D341Med (cell line): ENCODE data around the gene TBL2.
"Not testable (repeated sequence)": the region's sequence is repeated elsewhere in the genome, so short reads cannot be mapped to it uniquely, and the experiment has no call there.

Experiments used
- DNase-seq: peaks from one replicate; pipeline ENCODE4 v3.0.0; 2012; ENCODE audit warnings: low spot score

Gene TBL2, protein sequence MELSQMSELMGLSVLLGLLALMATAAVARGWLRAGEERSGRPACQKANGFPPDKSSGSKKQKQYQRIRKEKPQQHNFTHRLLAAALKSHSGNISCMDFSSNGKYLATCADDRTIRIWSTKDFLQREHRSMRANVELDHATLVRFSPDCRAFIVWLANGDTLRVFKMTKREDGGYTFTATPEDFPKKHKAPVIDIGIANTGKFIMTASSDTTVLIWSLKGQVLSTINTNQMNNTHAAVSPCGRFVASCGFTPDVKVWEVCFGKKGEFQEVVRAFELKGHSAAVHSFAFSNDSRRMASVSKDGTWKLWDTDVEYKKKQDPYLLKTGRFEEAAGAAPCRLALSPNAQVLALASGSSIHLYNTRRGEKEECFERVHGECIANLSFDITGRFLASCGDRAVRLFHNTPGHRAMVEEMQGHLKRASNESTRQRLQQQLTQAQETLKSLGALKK

DNA sequence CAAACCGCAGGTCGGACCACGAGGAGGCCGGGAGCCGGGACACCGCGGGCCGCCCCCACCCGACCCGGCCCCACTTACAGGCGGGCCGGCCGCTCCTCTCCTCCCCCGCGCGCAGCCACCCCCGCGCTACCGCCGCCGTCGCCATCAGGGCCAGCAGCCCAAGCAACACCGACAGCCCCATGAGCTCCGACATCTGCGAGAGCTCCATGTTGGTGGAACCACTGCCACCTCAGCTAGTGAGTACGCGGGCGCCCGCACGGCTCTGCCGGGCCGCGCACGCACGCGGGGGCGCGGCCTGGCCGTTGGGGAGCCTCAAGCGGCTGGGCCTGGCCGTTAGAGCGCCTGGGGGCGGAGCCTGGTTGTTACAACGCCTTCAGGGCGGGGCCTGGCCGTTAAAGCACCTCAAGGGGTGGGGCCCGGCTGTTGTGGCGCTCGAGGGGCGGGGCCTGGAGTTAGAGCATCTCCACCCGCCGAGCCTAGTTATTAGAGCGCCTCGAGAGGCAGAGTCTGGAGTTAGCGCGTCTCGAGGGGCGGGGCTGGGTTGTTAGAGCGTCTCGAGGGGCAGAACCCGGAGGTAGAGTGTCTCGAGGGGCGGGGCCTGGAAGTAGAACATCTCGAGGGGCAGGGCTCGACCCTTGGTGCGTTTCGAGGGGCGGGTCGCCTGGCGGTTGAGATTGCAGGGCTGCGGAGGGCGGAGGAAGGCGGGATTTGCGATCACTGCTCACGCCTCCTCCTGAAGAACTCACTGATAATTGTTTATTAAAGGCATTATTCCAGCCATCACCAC is at the start of gene TBL2:
Gene TBL2, minus strand, starts transcription at position 238 of the 787 bp plus-strand sequence. Its CDS starts 30 bp downstream, at position 208.
- DNase-seq: peak; percentile 99

DNA sequence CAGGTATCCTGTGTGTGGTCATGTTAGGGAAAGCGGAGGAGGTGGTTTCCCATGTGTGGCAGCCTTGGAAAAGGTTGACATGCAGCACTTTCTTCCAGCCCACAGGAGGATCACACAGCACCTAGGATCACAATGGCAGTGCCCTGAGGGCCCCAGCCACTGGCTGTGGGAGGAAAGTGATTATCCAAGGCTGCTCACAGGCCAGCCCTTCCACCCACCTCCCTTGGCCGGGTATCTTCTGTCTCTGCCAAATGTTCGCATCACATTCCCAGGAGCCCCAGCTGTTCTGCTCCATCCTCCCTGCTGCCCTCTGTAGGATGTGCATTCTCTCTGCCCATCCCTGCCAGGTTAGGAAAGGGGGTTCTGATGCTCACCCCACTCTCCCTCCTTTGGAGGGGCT is 48.4 kb upstream of the TBL2 start:
- DNase-seq: peak; percentile 81

DNA sequence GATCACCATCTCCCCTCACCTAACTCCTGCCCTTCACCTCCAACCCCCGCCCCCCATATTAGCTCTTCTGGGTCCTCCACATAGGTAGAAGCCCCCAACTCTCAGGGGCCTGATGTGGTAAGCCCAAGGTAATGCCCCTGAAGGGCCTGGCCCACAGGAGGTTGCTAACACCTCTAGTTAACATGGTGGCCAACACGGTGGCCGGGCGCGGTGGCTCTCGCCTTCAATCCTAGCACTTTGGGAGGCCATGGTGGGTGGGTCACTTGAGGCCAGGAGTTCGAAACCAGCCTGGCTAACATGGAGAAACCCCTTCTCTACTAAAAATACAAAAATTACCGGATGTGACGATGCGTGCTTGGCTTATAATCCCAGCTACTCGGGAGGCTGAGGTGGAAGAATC is 46.9 kb upstream of the TBL2 start:
- DNase-seq: no peak

DNA sequence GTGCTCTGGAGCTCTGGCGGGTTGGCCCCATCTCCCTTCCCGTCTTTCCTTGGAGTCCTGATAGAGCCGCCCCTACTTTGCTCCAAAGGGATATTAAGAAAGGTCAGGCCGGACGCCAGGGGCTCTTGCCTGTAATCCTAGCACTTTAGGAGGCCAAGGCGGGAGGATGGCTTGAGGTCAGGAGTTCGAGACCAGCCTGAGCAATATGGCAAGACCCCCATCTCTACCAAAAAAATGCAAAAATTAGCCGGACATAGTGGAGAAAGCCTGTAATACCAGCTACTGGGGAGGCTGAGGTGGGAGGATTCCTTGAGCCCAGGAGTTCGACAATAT is 46.3 kb upstream of the TBL2 start:
- no peak for DNase-seq

DNA sequence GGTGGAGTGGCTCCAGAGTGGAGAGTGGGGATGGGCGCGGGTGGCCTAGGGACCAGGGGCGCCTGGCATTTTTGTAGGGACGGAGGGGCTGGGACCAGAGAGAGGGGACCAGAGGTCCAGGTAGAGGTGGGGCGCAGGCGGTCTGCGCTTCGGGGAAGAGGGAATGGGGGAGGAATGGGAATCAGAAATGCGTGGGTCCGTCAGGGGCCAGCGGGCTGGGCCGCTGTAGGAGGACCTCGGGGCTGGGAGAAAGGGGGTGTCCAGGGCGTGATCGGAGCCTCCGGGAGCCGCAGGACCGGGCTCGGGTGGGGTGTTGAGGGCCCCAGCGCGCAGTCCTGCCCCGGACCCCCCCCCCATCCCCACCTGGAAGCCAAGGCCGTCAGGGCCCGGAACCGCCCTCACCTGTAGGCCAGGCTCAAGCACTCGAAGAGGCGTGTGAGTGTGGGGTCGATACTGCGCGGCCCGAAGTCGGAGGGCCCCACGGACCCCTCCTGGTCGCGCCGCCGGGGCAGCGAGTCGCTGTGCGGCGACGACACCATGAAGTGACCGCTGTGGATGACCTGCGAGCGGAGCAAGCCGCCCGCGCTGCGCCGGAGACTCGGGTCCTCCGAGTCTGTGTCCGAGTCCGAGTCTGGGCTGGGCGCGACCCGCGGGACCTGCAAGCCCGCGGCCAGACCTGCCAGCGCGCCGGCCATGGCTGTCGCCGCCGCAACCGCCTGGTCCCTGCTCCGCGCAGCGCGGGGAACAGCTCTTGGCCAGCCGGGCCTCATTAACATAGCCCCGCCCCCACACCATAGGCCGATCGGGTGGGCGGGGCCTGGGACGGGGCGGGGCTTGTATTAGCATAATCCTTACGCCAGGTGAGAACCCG is 45.7 kb upstream of the TBL2 start, which contains the start of gene MLXIPL:
Gene MLXIPL, minus strand, starts transcription at position 725 of the 871 bp plus-strand sequence. Its CDS starts 30 bp downstream, at position 695.
- peak; percentile 93 for DNase-seq

DNA sequence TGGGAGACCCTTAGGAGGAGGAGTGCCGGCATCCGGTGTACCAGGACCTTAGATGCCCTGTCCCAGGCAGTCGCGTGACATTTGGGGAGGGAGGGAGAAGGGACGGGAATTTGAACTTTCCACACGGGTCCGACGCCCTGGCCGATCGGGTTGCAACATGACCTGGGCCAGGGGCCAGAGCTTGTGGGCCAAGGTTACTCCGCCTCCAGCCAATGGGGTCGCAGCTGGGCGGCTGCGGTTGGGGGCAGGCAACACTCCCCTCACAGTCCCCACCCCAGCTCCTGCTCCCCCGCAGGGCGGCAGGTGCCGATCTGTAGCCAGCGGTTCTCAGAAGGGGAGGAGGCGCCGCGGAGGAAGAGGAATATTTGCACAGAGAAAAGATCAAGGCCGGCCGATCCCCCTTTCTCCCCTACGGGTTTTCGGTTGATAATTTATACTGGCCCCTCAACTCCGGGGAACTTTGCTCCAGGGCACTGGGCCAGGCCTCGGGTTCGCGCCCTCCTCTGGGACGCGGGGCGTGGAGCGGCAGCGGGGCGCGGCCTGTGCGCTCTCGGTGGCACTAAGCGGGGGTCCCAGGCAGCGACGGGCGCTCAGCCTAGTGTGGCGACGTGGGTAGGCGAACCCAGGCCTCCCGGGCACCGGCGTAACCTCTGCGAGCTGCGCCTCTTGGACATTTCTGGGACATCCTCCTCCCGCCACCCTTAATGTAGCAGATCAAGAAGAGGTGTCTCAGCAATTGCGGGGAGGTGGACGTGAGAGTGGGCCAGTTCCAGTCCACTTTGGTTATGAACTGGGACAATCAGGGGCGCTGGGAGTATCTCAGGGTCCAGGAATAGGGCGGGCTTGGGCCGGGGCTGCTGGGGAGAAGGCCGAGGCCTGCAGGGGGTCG is 44.8 kb upstream of the TBL2 start:
- peak; percentile 41 for DNase-seq

DNA sequence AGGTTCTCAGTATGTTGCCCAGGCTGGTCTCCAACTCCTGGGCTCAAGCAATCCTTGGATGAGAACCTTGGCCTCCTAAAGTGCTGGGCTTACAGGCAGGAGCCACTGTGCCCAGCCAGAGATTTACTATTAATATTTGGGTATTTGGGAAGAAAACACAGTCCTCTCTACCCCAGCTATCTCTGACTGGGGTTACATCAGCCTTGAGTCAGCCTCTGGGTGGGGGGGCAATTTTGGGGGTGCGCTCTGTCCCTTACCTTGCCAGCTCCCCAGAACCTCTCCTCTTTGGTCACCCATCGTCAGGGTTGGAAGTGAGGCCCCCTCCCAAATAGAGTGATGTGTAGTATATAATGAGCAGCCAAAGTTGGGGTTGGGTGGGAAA is 44.1 kb upstream of the TBL2 start:
- DNase-seq: no peak

DNA sequence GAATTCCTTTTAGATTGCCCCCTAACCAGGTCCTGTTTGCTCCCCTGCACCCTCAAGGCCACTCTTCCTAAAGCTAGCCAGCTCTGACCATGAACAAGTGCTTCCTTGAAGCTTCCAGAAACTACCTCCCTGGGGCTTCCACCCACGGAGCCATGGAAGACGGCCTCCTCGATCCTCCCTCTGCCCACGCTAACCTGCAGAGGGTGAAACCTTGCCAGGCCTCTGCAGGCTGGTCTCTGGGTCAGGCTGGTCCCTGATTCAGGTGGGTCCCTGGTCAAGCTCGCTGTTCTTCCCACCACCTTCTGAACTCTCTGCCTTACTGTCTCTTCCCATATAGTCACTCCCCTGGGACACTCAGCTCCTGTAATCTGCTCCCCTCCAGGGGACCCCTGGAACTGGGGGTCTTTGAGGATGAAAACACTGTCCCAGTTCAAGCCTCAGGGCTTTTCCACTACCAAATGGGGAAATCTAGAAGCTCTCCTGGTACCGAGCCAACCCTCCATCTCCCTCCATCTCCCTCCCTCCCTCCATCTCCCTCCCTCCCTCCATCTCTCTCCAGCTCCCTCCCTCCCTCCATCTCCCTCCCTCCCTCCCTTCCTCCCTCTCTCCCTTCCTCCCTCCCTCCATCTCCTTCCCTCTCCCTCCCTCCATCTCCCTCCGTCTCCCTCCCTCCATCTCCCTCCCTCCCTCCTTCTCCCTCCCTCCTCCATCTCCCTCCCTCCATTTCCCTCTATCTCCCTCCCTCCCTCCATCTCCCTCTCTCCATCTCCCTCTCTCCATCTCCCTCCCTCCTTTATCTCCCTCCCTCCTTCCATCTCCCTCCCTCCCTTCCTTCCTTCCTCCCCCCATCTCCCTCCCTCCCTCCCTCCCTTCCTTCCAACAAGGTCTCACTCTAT is 43.0 kb upstream of the TBL2 start:
- no peak for DNase-seq

DNA sequence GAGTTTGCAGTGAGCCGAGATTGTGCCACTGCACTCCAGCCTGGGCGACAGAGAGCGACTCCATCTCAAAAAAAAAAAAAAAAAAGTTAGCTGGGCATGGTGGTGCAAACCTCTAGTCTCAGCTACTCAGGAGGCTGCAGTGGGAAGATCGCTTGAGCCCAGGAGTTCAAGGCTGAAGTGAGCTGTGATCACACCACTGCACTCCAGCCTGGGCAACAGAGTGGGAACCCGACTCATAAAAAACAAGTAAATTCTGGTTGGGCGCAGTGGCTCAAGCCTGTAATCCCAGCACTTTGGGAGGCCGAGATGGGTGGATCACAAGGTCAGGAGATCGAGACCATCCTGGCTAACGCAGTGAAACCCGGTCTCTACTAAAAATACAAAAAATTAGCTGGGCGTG is 41.0 kb upstream of the TBL2 start:
- not testable (repeated sequence) for DNase-seq

DNA sequence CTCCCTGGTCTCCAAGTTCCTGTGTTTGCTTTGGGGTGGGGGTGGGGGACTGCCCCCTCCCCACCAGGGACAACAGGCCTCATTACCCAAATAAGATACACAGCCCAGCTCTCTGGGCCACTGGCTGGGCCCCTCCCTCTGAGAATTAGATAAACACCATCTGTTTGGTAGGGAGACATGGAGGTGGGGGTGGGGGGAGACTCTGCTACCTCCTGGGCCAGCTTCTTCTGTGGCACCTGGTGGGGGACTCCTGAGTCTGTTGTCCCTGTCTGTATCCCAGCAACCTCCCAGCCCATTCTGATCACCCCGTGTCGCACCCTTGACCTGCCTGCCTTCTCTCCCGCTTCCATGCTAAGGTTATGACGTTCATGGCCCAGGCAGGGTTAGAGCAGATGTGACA is 40.2 kb upstream of the TBL2 start:
- DNase-seq: peak; percentile 75

DNA sequence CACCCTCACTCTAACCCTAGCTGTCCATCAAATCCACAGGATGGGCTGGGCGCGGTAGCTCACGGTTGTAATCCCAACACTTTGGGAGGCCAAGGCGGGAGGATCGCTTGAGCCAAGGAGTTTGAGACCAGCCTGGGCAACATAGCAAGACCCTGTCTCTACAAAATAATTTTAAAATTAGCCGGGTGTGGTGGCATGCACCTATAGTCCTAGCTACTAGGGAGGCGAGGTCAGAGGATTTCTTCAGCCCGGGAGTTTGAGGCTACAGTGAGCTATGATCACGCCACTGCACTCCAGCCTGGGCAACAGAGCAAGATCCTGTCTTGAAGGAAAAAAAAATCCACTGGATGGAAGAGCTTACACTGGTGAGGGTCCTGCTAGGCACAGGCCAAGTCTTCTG is 39.1 kb upstream of the TBL2 start:
- DNase-seq: not testable (repeated sequence)

DNA sequence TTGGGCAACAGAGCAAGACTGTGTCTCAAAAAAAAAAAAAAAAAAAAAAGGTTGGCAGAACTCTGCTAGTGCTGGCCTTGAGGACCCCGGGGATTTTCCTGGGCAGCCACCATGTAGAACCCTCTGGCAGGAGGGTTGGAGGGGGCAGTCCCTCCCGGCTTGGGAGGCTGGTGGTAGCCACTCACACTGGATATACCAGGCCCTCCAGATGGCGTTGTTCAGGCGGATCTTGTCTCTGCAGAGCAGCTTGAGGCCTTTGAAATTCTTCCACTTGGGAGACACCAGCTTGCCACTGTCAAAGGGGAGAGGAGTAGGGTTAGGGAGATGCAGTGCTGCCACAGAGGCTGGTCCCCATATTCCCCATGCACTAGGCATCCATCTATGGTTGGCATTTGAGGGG is 37.5 kb upstream of the TBL2 start:
- DNase-seq: peak; percentile 74

DNA sequence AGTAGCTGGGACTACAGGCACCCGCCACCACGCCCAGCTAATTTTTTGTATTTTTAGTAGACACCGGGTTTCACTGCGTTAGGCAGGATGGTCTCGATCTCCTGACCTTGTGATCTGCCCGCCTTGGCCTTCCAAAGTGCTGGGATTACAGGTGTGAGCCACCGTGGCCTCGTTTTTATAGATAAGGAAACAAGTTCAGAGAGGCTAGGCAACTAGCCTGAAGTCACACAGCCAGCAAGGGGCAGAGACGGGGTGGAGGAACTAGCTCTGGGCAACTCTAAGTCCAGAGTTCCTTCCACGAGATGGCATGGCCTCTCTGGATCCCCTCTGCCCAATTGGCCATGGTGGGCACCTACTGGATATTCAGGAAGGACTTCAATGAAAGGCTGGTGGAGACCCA is 36.6 kb upstream of the TBL2 start:
- not testable (repeated sequence) for DNase-seq

DNA sequence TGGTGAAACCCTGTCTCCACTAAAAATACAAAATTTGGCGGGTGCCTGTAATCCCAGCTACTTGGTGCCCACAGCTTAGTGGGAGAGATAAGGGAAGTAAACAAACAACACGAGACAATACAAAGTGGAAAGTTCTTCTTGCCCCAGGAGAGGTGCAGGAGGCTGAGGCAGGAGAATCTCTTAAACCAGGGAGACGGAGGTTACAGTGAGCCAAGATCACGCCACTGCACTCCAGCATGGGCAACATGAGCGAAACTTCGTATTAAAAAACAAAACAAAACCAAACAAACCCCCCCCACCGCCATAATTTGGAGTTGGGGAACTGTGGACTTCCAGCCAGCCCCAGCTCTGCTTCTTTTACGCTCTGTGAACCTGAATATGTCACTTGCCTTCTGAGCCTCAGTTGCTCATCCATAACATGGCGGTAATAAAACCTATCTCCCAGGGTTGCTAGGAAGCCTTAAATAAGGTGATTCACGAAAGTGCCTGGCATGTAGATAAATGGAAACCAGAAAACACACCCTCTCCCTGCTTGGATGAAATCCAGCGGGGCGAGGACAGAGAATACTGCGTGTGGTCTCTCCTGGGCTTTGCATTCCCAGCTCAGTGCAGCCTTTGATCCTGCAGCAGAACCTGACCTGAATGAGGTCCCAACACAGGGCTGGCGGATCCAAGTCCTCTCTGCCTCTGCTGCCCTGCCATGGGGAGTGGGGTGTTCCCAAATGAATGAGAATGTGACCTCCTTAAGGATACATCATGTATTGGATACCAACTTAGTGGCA is 35.8 kb upstream of the TBL2 start:
- no peak for DNase-seq

DNA sequence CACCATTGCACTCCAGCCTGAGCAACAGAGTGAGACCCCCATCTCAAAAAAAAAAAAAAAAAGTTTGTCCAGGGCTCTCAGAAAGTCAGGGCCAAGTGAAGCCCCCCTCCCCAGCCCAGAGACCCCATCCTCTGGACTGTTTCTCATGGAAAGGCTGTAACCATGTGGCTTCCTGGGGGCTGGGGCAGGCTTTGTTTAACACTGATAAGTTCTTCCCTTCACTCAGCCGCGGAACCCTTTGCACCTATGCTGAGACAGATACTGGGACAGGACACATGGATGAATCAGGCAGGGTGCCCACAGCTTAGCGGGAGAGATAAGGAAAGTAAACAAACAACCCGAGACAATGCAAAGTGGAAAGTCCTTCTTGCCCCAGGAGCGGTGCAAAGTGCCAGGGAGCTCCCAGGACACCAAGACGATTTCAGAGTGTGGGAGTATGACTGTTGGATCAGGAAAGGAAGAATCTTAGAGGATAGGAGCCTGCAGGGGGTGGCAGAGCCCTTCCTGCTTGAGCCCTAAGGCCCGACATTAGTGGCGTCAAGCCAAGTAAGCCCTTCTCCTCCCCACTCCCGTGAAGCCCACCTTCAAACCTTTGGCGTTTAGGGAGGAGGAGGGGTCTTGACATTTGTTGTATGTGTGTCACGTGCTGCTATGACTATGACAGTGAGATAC is 34.4 kb upstream of the TBL2 start:
- peak; percentile 68 for DNase-seq

DNA sequence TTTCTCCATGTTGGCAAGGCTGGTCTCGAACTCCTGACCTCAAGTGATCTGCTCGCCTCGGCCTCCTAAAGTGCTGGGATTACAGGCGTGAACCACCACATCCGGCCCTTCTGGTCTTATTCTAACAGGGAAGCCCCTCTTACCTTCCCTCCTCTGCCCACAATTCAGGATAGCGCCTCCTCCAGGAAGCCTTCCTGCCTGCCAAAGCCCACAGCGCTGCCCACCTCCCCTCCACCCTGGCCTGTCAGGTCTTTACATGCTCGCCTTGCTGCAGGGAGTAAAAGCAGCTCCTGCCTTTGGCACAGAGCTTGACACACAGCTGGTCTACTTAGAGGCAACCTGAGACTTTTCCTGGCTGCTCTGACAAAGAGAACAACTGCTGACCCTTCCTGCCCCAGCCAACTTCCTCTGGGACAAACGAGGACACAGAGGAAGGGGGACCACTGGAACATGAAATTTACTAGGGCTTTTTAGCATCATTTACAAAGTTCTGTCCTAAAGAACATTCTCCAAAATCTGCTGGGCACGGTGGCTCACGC is 32.7 kb upstream of the TBL2 start:
- DNase-seq: no peak

DNA sequence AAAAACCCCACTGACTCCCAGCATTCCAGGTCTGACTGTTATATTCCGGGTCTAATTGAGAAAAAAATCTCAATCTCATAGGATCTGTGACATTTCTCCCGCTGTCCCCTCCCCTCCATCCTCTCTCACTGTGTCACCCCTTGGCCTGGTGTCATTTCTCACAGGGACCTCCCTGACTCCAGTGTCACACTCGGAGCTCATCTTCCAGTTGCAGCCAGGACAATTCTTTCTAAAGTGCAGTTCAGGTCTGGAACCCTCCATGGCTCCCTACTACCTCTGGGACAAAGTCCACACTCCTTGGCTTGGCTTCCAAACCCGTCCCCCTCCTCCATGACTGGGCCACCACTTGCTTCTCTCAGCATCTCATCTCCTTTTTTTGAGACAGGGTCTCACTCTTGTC is 31.7 kb upstream of the TBL2 start:
- DNase-seq: no peak

DNA sequence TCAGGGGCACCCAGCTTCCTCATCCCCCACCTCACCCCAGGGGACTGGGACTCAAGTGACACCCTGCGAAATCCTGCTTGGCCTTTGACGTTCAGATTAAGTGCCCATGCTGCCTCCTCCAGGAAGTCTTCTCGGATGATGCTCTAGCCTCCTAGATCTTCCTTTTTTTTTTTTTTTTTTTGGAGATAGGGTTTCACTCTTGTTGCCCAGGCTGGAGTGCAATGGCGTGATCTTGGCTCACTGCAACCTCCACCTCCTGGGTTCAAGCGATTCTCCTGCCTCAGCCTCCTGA is 29.3 kb upstream of the TBL2 start:
- DNase-seq: not testable (repeated sequence)
